GM21717 (cell line): ENCODE measurements around the gene CD44.

ENCODE experiments used
- ATAC-seq: cut with Tn5 transposase; IDR thresholded peaks from one replicate; pipeline ENCODE4 v1.9.1; 2021; ENCODE audit warnings: mild to moderate bottlenecking, moderate library complexity; ENCODE audit not compliant: unreplicated experiment

CD44 gene

DNA sequence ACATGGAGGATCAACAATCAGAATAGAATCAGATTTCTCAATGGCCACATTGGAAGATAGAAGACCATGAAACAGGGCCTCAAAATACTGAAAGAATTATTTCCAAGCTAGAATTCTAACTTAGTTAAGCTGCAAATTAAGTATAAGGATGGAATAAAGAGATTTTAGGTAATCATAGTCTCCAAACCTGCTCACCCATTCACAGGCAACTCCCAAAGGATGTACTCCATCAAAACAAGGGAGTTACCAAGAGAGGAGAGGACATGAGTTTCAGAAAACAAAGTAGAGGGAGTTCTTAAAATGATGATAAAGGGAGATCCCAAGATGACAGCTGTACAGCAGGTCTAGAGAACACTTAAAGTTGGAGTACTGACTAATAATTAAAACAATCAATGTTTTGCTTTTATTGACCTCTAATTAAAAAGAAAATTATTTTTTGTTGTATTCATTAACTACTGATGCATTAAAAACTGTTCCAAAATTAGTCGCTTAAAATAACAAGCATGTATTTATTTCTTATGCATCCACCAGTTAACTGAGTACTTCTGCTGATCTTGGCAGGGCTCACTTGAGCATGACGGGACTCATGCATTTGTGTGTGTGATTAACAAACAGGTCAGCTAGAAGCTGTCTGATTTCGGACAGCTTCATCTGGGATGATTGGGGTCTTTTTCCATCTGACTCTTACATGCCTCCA, 95.6 kb downstream of the CD44 start:
- ATAC-seq = no peak

DNA sequence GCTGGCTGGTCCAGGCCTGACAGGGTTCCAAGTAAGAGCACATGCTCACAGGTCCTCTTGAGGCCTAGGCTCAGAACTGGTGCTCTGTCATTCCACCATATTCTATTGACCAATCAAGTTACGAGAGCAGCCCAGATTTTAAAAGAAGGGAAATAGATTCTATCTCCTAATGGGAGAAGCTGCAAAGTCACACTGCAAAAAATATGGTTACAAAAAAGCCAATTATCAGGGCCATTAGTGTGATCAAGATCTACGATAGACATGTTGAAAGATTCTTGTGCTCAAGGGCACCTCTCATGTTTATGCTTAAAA, 96.1 kb downstream of the CD44 start:
- no peak for ATAC-seq

DNA sequence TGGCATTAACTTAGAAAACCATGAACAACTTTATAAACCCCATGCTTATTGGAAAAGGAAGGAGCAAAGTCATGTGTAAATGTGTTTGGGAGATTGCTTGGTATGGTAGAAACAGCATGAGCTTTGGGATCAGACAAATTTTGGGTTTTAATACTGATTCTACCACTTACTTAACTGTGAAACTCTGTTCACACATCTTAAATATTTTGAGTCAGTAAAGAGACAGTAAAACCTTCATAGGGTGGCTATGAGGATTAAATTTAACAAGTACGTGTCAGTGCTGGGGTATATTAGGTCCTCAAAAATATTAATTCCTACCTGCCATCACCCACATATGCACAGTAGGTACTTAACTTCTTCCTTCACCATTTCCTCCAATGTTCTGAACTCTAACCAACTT, 96.5 kb downstream of the CD44 start:
- no peak for ATAC-seq

DNA sequence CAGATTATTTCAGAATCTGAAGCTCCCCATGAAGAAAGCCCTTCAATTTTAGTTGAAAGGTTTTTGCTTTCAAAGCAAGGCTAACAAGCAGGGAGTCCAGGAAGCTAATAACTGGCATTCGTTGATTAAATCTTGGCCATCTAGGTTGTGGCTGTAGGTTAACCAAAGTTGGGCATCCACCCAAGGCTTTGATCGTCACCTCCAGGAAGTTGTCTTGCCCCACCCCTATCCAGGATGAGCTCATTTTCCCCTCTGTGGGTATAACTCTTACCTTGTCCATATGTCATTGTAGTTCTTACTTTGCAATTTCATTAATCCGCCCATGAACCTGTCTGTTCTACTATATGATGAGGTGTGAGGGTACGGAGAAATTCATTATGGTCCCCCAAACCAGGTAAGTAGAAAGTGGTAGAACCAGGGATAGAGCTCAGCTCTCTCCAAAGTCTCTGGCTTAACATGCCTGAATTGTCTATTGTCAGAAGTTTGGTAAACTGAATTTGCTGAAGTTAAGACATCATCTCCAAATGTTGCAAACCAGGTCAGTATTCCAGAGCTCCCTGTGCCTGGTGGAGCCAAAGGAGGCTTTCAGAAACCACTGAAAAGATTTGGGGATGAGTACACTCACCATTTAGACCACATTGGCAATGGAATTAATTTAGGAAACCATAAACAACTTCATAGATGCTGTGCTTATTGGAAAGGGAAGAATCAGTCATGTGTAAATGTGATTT, 97.1 kb downstream of the CD44 start:
- no peak for ATAC-seq

DNA sequence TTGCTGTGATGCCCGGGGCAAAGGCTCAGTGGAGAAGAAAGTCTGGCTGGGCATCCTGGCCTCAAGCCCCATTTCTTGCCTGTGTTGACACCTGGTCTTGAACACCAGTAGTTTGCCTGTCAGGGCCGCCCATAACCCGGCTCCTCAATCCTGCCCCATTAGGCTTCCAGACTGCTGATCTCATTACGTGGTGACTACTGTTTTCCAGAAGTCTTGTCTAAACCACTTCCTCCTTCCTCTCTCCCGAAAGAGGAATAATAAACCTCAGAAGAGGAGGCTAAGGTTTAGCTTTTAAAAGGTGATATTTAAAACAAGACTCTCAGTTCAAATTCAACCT, 97.7 kb downstream of the CD44 start:
- ATAC-seq = no peak

DNA sequence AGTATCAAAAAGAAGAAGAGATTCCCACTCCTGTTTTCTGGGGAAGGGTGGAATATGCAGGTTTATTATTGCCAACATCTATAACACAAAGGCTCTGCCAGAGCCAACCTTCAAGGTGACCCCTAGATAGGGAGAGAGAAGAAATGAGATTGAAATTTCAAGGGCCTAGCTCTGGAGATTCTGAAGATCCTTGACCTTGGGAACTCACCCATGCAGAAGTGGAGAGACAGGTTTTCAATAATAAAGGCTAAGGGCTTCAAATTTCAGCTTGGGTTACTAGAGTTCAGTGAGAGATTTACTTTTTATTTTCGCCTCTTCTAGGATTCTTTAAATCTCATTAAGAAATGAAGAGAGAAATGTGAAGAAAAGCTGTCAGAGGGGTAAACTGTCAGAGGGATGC, 98.4 kb downstream of the CD44 start:
- no peak for ATAC-seq

DNA sequence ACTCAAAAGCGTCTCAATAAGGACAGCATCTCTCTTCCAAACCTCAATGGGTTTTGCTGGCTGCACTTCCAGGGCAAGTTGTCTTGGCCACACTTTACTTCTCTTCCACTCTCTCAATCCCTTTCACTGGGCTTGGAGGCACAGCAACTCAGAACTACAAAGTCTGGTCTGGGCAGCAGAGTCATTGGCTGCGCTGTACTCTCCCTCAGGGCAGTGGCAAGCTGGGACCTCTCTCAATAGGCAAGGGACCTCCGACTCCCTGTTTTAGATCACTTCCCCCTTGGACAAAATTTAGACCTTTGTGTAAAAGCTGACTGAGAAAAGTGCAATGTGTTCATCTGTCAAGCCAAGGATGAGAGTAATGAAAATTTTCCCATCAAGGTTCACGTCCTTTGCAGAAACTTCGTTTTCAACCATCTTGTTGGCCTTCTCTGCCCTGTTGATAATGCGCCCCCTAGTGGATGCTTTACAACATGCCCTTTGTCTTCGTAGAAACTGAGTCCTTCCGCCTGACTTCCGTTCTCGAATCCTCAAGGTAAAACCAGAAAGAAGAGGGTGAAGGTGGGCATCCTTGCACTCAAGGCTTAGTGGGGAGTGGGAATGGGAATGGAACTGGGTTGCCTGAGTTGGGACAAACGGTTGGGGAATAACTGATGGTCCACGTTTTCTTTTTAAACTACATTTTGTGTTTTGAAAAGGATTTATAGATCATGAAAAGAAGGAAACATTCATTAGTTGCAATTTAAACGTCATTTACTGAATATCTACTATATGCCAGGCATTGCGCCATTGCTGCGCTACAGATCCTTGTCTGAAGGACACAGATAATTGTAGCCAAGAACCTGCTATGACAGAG, 99.1 kb downstream of the CD44 start:
- no peak for ATAC-seq

DNA sequence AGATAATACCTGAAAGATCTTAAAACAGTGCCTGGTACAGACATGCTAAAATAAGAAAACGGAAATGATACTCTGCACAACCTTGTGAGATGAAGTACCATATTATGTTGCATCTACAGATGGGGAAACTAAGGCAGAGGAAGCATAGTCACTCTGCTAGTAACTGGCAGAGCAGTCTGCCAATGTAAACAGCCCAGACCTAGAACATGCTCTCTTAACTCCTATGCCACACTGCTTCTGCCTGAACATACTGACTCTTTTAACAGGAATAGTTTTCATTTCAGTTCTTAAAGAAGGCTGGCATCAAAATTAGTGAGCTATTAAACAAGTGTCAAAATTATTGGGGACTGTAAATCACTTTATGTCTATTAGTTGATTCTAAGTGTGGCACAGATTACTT, 99.9 kb downstream of the CD44 start:
- ATAC-seq = no peak

DNA sequence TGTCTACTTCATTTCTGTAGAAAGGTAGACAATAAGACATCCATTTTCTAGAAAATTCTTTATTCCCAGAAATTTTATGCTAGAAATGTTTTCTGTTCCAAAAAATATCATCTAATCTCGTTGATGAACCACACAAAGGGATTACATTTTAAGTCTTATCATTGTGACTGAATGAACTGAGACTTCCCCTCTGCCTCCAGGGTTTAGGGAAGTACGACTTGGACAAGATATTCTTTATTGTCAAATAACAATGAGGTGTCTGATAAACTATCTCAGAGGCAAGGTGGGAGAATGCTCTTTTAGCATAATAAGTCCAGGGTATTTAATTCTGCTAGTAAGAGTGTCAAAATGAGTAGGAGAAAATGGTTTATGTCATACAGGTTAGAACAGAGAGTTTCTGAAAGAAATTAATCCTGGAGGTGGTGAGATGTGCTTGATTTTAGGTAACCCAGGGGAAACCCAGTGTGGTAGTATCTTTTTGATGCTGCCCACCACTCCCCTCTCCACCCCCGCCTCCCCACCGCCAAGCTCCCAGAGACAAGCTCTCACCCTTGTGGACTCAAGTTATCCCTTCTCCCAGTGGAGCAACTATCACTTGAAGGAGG, 100.6 kb downstream of the CD44 start:
- no peak for ATAC-seq

DNA sequence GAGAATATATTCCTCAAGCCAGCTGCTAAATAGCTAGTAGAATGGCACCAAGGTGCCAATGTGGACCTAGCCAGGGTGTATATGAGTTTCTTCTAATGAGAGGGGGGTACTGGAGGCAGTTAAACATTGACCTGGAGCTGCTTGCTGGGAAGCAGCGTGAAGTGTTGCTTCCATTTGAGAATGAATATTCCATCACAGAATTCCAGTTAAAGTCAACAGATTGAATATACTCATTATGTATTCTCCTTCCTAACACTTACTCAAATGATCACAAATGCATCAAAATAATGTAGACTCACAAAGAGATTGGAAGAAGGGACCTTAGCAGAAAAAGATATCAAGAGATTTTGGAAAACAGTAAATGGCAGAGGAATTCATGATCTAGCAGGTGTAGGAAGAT, 102.1 kb downstream of the CD44 start:
- no peak for ATAC-seq

DNA sequence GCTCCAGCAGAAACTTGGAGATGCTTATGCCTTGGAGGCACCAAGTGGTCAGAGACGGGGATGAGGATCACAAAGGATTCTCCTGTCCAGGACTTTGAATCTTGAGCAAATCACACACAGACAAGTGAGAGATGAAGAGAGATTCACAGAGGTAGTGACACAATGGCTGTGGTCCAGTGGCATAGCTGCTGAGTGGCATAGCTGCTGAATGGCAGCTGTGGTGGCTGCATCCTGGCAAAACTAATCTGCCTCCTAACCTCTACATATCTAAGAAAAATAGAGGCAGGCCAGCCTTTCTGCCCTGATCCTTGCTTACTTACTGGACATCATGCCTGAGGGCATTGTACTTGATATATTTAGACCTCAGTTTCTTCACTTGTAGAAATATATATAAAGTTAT, 102.6 kb downstream of the CD44 start:
- no peak for ATAC-seq

DNA sequence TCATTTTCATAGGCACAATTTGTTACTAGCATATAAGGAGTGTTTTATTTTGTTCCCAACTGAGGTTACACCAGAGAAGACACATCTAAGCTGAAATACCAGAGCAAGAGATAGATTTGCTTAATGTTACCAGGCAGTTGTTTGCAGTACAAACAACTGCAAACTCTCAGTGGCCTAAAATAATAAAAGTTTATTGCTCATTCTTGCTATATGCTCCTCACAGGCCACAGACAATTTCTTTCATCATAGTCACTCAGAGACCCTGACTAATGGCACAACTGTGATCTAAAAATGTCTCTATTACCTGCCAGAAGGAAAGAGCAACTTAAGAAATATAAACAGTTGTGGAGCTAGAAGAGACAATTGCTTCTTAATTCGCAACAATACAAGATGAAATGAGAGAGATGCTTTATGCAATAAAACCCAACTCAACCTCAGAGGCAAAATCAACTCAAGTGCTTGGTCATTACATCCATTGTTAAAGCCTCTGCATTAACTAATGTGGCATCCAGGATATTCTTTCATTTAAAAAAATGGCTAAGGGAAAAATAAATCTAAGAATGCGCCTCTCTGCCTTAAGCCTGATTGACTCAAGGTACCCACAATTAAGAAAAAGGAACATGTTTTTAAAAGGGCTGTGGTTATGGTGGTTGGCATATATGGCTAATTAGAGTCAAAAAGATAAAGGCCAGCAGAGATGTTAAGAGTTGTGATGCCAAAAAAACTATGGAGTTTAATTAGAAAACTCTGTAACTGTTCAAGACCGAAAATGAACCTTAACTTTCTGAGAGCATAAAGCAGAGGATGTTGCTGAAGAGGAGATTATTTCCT, 103.7 kb downstream of the CD44 start:
- ATAC-seq = no peak

DNA sequence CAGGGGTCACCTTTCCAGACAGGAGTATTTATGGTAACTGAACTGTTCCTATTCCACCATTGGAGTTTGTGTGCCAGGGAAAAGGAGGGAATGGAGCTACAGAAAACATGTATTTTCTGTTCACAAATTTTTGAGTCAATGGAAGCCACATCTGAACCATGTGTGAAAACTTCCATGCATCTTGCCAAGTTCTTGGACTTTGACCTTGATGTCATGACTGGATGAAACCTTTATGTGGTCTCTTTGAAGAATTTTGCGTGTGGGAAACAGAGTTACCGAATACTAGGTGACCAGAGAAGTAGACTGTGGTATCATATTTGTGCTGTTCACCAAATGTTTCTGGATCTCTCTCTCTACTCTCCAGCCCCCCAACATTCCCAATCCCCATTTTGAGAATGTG, 104.8 kb downstream of the CD44 start:
- ATAC-seq = no peak

DNA sequence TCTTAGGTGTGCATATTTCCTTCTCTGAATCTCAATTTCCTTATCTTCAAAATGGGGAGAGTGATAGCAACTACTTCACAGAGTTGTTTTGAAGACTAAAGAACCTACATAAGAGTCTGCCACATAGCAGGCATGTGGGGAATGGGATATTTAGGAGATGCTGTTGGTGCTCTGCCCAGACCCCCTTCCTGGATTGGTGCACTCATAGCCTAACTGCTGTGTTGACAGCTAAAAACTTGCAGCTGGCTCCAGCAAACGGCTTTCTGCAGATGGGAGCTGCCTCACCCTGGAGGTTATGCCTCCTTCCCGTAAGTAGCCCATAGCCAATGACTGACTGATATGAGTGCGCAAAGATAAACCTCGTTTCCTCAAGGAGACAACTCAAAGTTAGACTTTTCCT, 106.1 kb downstream of the CD44 start:
- ATAC-seq = no peak

DNA sequence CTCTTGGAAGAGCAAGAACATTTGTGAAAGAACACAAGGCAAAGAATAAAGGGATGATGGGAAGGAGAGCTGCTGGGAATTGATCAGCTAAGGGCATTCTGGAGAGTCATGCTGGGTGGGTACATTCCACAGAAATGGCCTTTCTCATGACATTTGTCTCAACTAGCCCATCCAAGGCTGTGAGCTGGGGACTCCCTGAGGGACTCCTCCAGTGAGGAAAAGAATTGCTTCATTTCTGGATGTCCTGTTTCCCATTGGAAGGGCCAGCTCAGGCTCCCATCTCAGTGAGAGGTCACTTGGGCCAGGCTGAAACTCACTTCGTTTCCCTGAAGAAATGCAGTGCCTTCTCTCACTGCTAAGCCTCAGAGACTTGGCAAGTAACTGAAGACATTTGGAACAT, 106.8 kb downstream of the CD44 start:
- ATAC-seq = no peak

DNA sequence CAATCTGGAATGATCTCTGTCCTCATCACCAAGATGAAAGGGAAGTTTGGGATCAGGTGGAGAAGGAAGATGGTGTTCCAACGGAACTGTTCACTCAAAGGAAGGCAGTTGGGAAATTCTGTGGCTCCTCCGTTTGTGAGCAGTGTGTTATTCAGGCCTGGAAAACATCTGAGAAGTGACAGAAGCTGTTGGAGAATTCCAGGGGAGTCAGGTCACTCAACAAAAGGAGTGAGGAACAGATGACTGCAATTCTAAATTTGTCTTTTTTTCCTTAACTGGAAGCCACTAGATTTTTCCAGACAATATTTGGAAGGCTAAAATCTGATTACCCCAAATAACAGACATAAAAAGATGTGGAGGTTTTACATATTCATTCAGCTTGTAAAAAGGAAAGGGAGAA, 107.8 kb downstream of the CD44 start:
- ATAC-seq = no peak

DNA sequence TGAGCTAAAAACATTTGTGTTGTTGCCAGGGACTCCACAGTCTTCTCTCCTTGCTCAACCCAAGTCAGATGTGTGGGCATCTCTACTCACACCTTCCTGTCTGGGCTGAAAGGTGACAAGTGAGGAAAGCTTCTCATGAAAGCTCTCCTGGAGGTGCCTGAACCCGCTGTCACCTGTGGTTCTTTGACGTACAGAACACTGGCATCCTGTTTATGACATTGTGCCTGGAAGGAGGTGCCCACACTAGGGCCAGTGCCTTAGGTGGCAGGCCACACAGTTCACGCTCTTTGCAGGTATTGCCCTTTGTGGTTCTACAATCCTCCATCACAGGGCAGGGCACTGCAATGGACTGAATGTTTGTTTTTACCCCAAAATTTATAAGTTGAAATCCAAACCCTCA, 108.5 kb downstream of the CD44 start:
- no peak for ATAC-seq

DNA sequence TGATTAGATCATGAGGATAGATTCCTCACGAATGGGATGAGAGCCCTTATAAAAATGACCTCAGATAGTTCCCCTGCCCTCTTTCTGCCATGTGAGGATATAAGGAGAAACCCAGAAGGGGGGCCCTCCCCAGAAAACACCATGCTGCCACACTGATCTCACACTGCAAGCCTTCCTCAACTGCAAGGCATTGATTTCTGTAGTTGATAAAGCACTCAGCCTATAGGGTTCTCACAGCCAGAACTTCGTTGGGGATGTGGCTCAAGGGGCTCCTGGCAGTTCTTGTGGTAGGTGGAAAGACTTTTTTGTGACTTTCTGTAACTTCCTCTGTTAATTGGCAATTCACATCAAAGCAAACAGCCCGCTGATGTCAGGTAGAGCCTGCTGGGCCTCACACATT, 108.9 kb downstream of the CD44 start:
- ATAC-seq = no peak

DNA sequence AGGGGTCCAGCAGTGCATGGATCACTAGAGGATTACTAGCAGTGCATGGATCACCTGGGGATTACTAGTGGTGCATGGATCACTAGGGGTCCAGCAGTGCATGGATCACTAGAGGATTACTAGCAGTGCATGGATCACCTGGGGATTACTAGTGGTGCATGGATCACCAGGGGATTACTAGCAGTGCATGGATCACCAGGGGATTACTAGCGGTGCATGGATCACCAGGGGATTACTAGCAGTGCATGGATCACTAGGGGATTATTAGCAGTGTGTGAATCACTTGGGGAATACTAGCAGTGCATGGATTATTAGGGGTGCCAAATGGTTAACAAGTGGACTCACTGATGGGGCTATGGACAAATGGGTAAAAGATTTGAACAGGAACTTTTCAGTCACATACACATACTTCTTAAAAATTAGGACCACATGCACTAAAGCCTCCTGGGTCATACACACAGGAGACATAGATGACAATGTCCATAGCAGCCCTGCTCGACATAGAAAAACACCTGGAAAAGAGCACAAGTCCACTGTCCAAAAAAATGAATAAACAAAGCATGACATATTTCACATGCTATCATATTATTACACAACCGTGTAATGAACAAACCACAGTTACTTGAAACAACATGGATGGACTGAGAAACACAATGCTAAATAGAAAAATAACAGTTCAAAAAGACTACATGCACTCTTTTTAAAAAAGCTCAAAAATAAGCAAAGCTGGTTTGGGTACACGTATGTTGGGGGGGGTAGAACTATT, 109.8 kb downstream of the CD44 start:
- no peak for ATAC-seq

DNA sequence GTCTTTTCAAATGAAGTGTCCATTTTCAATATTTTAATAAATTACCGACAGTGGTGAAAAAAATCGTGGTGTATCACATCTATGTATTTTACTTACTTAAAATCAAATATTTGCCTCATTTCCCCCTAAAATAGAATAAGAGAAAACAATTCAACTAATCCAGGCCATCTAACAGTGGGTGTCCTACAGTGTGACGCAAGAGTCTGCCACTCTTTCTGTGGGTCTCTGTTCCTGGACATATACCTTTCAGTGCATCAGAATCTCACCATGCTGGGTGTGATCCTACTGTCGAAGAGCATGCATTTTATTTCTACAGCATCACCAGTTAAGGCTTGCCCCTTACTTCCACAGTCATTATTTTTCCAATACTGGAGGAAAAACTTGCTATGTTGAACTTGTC, 111.2 kb downstream of the CD44 start:
- no peak for ATAC-seq
